Activated naive CD4-positive, alpha-beta T cell treated with anti-CD3 and anti-CD28 coated beads, Interleukin-2, amount 50 U/mL, for 24 hours (primary cell): ENCODE results near the gene LCP1.

ENCODE experiments used
- H3K27ac Mint-ChIP-seq: one replicate; pipeline ENCODE4 v1.8.0; 2021; ENCODE audit warnings: mild to moderate bottlenecking, mixed read lengths
- H3K27me3 Mint-ChIP-seq: one replicate; pipeline ENCODE4 v1.8.0; 2021; ENCODE audit warnings: mixed read lengths
- H3K36me3 Mint-ChIP-seq: one replicate; pipeline ENCODE4 v1.8.0; 2021; ENCODE audit warnings: mixed read lengths
- H3K4me1 Mint-ChIP-seq: one replicate; pipeline ENCODE4 v1.8.0; 2021; ENCODE audit warnings: mixed read lengths
- H3K4me3 Mint-ChIP-seq: one replicate; pipeline ENCODE4 v1.8.0; 2021; ENCODE audit warnings: mild to moderate bottlenecking, mixed read lengths
- H3K9me3 Mint-ChIP-seq: one replicate; pipeline ENCODE4 v1.8.0; 2021; ENCODE audit warnings: mixed read lengths

LCP1 gene

GRCh38 chr13:46116653-46117502, 65.1 kb downstream of the LCP1 start:
- Mint-ChIP-seq H3K9me3 (no peaks in the 10 kb centered on the region), H3K27me3 (no peaks in the 10 kb centered on the region), H3K4me1 (peaks cover 11% of the 10 kb centered on the region), H3K36me3 (peaks cover 2% of the 10 kb centered on the region), H3K4me3 (no peak overlapping the region), H3K27ac (no peak overlapping the region)

DNA sequence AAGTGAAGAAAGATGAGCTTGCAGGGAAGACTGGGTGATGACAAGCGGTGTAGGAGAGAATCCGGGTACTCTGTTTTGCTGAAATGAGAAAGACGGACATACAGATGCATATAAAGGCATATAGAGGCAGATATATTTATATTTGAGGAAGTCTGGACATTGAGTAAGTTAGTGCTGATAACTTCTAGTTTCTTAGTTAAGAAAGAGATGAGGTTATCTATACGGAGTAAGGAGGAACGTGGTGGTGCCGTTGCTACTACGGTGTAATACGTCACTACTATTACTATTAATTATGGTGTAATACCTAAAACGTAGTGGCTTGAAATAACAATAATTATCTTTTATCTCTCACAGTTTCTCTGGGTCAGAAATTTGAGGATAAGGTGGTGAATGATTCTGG, 67.4 kb downstream of the LCP1 start:
- Mint-ChIP-seq H3K27ac (no peak overlapping the region), H3K9me3 (no peaks in the 10 kb centered on the region), H3K36me3 (peaks cover 4% of the 10 kb centered on the region), H3K4me1 (peaks cover 4% of the 10 kb centered on the region), H3K4me3 (no peak overlapping the region), H3K27me3 (peaks cover 3% of the 10 kb centered on the region)

- H3K27ac Mint-ChIP-seq: no peak overlapping the region
- H3K27me3 Mint-ChIP-seq: peaks cover 3% of the 10 kb centered on the region
- H3K36me3 Mint-ChIP-seq: peaks cover 4% of the 10 kb centered on the region
- H3K4me1 Mint-ChIP-seq: no peaks in the 10 kb centered on the region
- no peaks in the 10 kb centered on the region for H3K9me3 Mint-ChIP-seq
- H3K4me3 Mint-ChIP-seq: no peak overlapping the region
Measured at GRCh38 chr13:46113596-46113995, 68.4 kb downstream of the LCP1 start.

DNA sequence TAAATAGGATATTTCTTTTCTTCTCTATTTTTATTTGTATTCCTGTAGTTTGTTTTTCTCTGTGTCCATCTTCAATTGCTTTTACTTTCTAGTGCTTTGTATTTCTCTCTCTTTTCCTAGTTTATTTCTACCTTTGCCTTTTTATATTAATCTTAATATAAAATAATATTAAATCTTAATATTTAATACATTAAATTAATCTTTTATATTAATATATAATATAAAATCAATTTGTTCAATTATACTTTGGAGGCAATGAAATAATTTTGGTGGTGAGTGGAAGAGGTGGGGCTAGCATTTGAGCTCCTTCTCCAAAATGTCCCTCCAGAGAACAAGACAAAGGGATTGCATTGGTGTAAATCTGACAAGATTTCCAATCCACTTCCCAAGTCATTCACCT, 70.8 kb downstream of the LCP1 start:
- no peak overlapping the region for H3K27ac Mint-ChIP-seq
- peaks cover 9% of the 10 kb centered on the region for H3K4me1 Mint-ChIP-seq
- peaks cover 3% of the 10 kb centered on the region for H3K27me3 Mint-ChIP-seq
- H3K36me3 Mint-ChIP-seq: peaks cover 4% of the 10 kb centered on the region
- no peaks in the 10 kb centered on the region for H3K9me3 Mint-ChIP-seq
- H3K4me3 Mint-ChIP-seq: no peak overlapping the region

DNA sequence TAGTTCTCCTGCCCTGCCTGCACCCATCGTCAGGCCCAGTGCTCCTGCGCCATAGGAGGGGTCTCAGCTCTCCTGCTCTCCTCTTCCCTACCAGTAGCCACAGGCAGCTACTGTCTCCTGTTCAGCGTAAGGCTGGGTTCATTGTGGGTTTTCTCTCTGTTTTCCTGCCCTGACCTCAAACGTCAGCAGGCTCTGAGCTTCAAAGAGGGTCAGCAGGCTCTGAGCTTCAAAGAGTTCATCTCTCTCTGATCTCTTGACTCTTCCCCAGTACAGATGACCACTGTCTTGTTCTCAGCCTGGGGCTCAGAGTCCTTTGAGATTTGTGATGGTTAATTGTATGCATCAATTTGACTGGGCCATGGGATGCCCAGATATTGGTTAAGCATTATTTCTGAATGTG, 72.5 kb downstream of the LCP1 start:
- H3K9me3 Mint-ChIP-seq: no peaks in the 10 kb centered on the region
- peaks cover 11% of the 10 kb centered on the region for H3K4me1 Mint-ChIP-seq
- no peak overlapping the region for H3K27ac Mint-ChIP-seq
- H3K27me3 Mint-ChIP-seq: peaks cover 3% of the 10 kb centered on the region
- no peak overlapping the region for H3K4me3 Mint-ChIP-seq
- H3K36me3 Mint-ChIP-seq: peaks cover 4% of the 10 kb centered on the region

DNA sequence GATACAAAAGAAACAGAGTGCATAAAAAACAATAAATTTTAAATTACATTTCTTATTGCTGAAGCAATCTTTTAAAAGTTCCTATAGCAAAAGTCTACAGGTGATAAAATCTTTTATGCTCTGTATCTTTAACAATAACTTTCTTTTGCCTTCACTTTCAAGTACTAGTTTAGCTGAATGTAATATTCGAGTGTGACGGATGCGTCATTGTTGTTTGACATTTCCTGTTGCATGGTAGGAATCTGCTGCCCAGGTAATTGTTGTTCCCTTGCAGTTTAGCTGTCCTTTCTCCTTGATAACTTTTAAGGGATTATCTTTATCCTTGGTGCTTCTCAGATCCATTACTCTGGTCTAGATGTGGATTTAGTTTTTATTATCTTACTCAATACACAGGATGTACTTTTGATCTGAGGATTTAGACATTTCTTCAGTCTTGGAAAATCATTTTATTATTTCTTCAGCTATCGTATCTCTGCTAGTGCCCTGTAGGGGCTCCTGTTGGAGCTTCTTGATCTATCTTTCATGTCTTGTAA, 75.1 kb downstream of the LCP1 start:
- Mint-ChIP-seq H3K4me3 (no peak overlapping the region), H3K27me3 (peaks cover 5% of the 10 kb centered on the region), H3K9me3 (no peaks in the 10 kb centered on the region), H3K4me1 (peaks cover 11% of the 10 kb centered on the region), H3K36me3 (peaks cover 2% of the 10 kb centered on the region), H3K27ac (no peak overlapping the region)

- peaks cover 11% of the 10 kb centered on the region for H3K4me1 Mint-ChIP-seq
- no peak within 1 kb of the TSS for H3K4me3 Mint-ChIP-seq
- H3K36me3 Mint-ChIP-seq: no peaks in the 10 kb centered on the region
- no peak within 1 kb of the TSS for H3K27ac Mint-ChIP-seq
- no peaks in the 10 kb centered on the region for H3K9me3 Mint-ChIP-seq
- H3K27me3 Mint-ChIP-seq: peaks cover 2% of the 10 kb centered on the region
Measured at GRCh38 chr13:46104868-46105267, 77.1 kb downstream of the LCP1 start, which contains the start of gene CPB2. TSS of gene CPB2 (minus strand) at chr13:46105033. CDS start at chr13:46105009, 24 bp downstream.

DNA sequence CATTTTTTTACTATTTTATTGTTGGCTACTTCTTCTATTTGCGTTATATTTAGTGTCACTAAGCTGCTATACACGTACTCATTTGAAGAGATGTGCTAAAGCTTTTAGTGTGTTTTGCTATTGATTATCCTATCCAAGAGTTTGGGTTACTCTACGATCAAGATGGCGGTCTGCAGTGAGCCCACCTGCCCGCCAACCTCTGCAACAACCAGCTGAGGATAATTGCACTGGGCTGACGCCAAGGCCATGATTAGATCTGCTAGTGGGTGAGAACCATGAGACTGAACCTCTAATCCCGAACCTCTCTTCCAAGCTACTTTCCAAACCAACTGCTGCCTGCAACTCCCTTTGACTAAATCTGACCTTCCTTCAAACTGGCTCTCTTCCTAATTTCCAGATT, 78.9 kb downstream of the LCP1 start:
- Mint-ChIP-seq H3K27ac (no peak overlapping the region), H3K9me3 (no peaks in the 10 kb centered on the region), H3K36me3 (no peaks in the 10 kb centered on the region), H3K4me3 (no peak overlapping the region), H3K27me3 (peaks cover 2% of the 10 kb centered on the region), H3K4me1 (peaks cover 11% of the 10 kb centered on the region)

DNA sequence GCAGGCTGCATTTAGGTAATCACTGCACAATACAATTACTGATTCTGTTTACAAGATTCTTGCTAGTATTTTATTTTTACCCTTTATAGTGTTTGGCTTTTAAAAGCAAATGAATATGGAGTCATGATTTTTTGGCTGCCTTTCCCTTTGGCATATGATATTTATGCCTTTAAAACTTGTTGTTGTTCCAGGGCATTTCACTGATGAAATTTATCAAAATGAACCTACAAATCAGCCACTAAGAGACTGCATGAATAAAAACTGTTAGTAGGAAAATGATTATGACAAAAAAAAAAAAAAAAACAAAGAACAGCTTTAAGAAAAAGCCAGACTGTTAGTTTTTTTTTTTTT, 79.7 kb downstream of the LCP1 start:
- Mint-ChIP-seq H3K4me1 (peaks cover 9% of the 10 kb centered on the region), H3K9me3 (no peaks in the 10 kb centered on the region), H3K4me3 (no peak overlapping the region), H3K27me3 (peaks cover 2% of the 10 kb centered on the region), H3K27ac (no peak overlapping the region), H3K36me3 (no peaks in the 10 kb centered on the region)

DNA sequence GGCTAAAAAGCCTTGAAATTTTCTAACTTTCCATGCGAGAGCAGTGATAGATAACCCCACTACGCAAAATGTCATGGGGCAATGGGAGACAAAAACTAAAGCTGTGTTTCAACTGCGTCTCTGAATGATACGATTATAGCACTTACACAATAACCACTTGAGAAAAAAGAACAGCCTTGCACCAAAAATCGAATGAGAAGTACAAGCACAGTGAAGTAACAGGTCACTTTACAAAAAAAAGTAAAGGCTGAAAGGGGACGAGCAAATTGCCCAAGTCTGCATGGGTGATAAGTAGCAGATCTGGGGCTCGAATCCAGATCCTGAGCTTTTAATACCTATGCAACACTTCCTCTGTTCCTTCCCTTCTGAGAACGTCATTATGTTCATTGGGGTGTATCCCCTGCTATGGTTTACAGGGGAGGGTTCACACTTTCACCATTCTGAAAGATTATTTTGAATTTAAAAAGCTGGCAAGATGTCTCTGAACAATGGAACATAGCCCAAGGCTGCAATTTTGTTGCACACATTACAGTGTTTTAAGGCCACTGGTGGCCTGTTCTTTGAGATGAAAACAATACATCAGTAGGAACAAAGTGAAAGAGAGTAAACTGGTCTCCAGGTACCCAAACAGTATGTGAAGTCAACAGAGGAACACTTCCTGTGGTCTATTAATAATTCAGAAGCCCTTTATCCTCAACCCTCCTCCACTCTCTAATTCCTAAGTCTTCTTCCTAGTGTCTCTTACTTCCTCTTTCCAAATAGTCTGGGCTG, 80.3 kb downstream of the LCP1 start:
- no peak overlapping the region for H3K27ac Mint-ChIP-seq
- peaks cover 2% of the 10 kb centered on the region for H3K27me3 Mint-ChIP-seq
- H3K36me3 Mint-ChIP-seq: no peaks in the 10 kb centered on the region
- no peaks in the 10 kb centered on the region for H3K9me3 Mint-ChIP-seq
- peaks cover 4% of the 10 kb centered on the region for H3K4me1 Mint-ChIP-seq
- H3K4me3 Mint-ChIP-seq: no peak overlapping the region

DNA sequence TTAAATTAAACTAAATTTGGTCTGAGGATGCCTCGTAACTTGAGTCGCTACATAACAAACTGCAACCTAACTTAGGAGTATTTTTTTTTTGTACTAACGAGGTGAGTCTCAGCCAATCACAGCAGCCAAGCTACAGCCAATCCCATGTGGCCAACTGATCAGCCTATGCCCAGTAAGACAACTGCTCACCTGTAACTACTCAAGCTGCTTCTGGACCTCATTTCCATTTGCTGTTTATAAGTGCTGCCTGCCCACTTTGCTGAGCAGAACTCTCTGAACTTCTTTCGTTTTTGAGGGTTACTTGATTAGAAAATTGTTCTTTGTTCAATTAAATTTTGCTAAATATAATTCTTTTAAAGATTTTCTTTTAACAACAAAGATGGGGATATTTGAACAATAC, 81.0 kb downstream of the LCP1 start:
- Mint-ChIP-seq H3K27me3 (peaks cover 2% of the 10 kb centered on the region), H3K9me3 (no peaks in the 10 kb centered on the region), H3K4me1 (peaks cover under 1% of the 10 kb centered on the region), H3K4me3 (no peak overlapping the region), H3K27ac (no peak overlapping the region), H3K36me3 (no peaks in the 10 kb centered on the region)

GRCh38 chr13:46100191-46100815, 81.7 kb downstream of the LCP1 start:
- no peaks in the 10 kb centered on the region for H3K4me1 Mint-ChIP-seq
- peaks cover 2% of the 10 kb centered on the region for H3K27me3 Mint-ChIP-seq
- no peak overlapping the region for H3K27ac Mint-ChIP-seq
- H3K4me3 Mint-ChIP-seq: no peak overlapping the region
- H3K36me3 Mint-ChIP-seq: no peaks in the 10 kb centered on the region
- no peaks in the 10 kb centered on the region for H3K9me3 Mint-ChIP-seq

GRCh38 chr13:46097663-46098062, 84.3 kb downstream of the LCP1 start:
- Mint-ChIP-seq H3K36me3 (no peaks in the 10 kb centered on the region), H3K4me3 (no peak overlapping the region), H3K27me3 (peaks cover 3% of the 10 kb centered on the region), H3K9me3 (no peaks in the 10 kb centered on the region), H3K27ac (no peak overlapping the region), H3K4me1 (no peaks in the 10 kb centered on the region)

DNA sequence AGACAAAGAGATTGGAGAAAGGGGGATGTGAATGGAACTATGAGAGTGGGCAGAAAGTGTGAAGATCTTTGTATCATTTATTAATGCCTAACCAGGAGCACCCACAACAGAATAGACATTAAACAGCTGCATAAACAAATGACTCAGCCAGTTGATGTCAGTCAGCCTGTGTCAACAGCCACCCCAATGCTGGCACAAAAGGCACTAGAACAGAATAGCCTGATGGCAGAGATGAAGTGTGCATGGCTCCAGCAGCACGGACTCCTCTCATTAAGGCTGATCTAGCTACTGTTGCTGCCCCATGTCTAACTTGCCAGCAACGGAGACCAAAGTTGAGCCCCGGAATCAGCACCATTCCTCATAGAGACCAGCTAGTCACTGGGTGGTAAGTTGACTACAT, 85.0 kb downstream of the LCP1 start:
- Mint-ChIP-seq H3K27ac (no peak overlapping the region), H3K9me3 (no peaks in the 10 kb centered on the region), H3K36me3 (no peaks in the 10 kb centered on the region), H3K27me3 (peaks cover 4% of the 10 kb centered on the region), H3K4me3 (no peak overlapping the region), H3K4me1 (no peaks in the 10 kb centered on the region)

GRCh38 chr13:46094478-46094877, 87.5 kb downstream of the LCP1 start:
- Mint-ChIP-seq H3K27me3 (peaks cover 7% of the 10 kb centered on the region), H3K4me1 (no peaks in the 10 kb centered on the region), H3K27ac (no peak overlapping the region), H3K4me3 (no peak overlapping the region), H3K36me3 (no peaks in the 10 kb centered on the region), H3K9me3 (no peaks in the 10 kb centered on the region)
